IMR-90 (cell line): ENCODE results near the gene MYOM1. TPM values are rescaled to one million over a fixed set of nuclear protein-coding genes. Genes with fewer than 3 reads are reported as not detected.
A peak's percentile ranks its signal among the peaks of the same experiment; 100 is the strongest.

ENCODE experiments used
- ATAC-seq: fragments of 200-7000 bp; cut with Tn5 transposase; 2 replicates; pipeline ENCODE4 v1.9.1; 2020; ENCODE audit warnings: low read depth, mild to moderate bottlenecking, moderate library complexity
- BruUV-seq: library from RNA; stranded (reverse); fragments of 400-500 nt; replicated peaks from 2 replicates; lab custom pipeline; 2021; lab: Mats Ljungman, UMichigan
- CTCF ChIA-PET: fragments of 300-600 bp; formaldehyde crosslinking; extraction: SDS; loops from one replicate; lab custom pipeline; 2021; ENCODE audit warnings: antibody characterized with exemption; lab: Yijun Ruan, JAX
- POLR2A ChIA-PET: fragments of 300-600 bp; sonication (Branson Sonifier 250); formaldehyde crosslinking; loops from one replicate; lab custom pipeline; 2022; ENCODE audit warnings: antibody characterized with exemption; ENCODE audit not compliant: unreplicated experiment; lab: Charles Lee
- DNase-seq: peaks from one replicate; pipeline ENCODE4 v3.0.0; 2013
- H2AFZ ChIP-seq: replicated peaks from 2 replicates; pipeline ENCODE3; 2013; ENCODE audit warnings: low read length, mild to moderate bottlenecking; ENCODE audit not compliant: poor library complexity
- H2AK5ac ChIP-seq: 2 replicates; pipeline ENCODE4 v1.6.1; 2013; ENCODE audit warnings: low read depth, low read length, inconsistent platforms
- H2AK9ac ChIP-seq: replicated peaks from 2 replicates; pipeline ENCODE3; 2013; ENCODE audit warnings: mild to moderate bottlenecking, low read depth, low read length, moderate library complexity; ENCODE audit not compliant: poor library complexity
- H2BK120ac ChIP-seq: 2 replicates; pipeline ENCODE4 v1.6.1; 2013; ENCODE audit warnings: low read depth, low read length, inconsistent platforms
- H2BK15ac ChIP-seq: 3 replicates; pipeline ENCODE4 v1.6.1; 2013; ENCODE audit warnings: low read depth, low read length, inconsistent platforms
- H2BK20ac ChIP-seq: 2 replicates; pipeline ENCODE4 v1.6.1; 2013; ENCODE audit warnings: low read depth, mild to moderate bottlenecking, inconsistent platforms, low read length, moderate library complexity
- H2BK5ac ChIP-seq: 2 replicates; pipeline ENCODE4 v1.6.1; 2013; ENCODE audit warnings: mild to moderate bottlenecking, low read depth, low read length, inconsistent platforms; ENCODE audit not compliant: poor library complexity, severe bottlenecking
- H3K14ac ChIP-seq: replicated peaks from 2 replicates; pipeline ENCODE4 v1.6.1; 2013; ENCODE audit warnings: low read depth, low read length, inconsistent platforms
- H3K18ac ChIP-seq: 2 replicates; pipeline ENCODE4 v1.6.1; 2013; ENCODE audit warnings: low read depth, low read length, control low read depth
- H3K23ac ChIP-seq: 2 replicates; pipeline ENCODE4 v1.6.1; 2013; ENCODE audit warnings: low read depth, low read length, inconsistent platforms
- H3K27ac ChIP-seq: 2 replicates; pipeline ENCODE4 v1.5.1; 2013; ENCODE audit warnings: mild to moderate bottlenecking, control low read depth, low read length; ENCODE audit not compliant: insufficient read depth
- H3K27me3 ChIP-seq: 2 replicates; pipeline ENCODE4 v1.6.1; 2013; ENCODE audit warnings: low read length; ENCODE audit not compliant: control insufficient read depth, insufficient read depth
- H3K36me3 ChIP-seq: 2 replicates; pipeline ENCODE4 v1.6.1; 2013; ENCODE audit warnings: low read length, mixed read lengths; ENCODE audit not compliant: control insufficient read depth, insufficient read depth
- H3K4ac ChIP-seq: 2 replicates; pipeline ENCODE4 v1.6.1; 2013; ENCODE audit warnings: low read depth, low read length, inconsistent platforms
- H3K4me1 ChIP-seq: 2 replicates; pipeline ENCODE4 v1.6.1; 2013; ENCODE audit warnings: low read length, mixed read lengths; ENCODE audit not compliant: control insufficient read depth, insufficient read depth
- H3K4me2 ChIP-seq: 2 replicates; pipeline ENCODE4 v1.6.1; 2013; ENCODE audit warnings: low read depth, mild to moderate bottlenecking, control low read depth, low read length, moderate library complexity
- H3K4me3 ChIP-seq: 2 replicates; pipeline ENCODE4 v1.5.1; 2013; ENCODE audit warnings: low read depth, mild to moderate bottlenecking, control low read depth, low read length, moderate library complexity; ENCODE audit not compliant: insufficient read depth
- H3K56ac ChIP-seq: 2 replicates; pipeline ENCODE4 v1.6.1; 2013; ENCODE audit warnings: low read length, inconsistent platforms; ENCODE audit not compliant: insufficient read depth; ENCODE audit errors: extremely low read depth
- H3K79me1 ChIP-seq, 2 experiments: 2 replicates each; pipeline ENCODE4 v1.6.1; 2013; ENCODE audit warnings: low read length in 2 of 2, inconsistent platforms in 1 of 2, low read depth in 1 of 2
- H3K9ac ChIP-seq: 2 replicates; pipeline ENCODE4 v1.6.1; 2013; ENCODE audit warnings: low read depth, low read length, control low read depth
- H3K9me1 ChIP-seq: 2 replicates; pipeline ENCODE4 v1.6.1; 2013; ENCODE audit warnings: low read length, inconsistent platforms; ENCODE audit not compliant: insufficient read depth
- H3K9me3 ChIP-seq: 2 replicates; pipeline ENCODE4 v1.6.1; 2013; ENCODE audit warnings: low read length; ENCODE audit not compliant: control insufficient read depth, insufficient read depth
- H4K20me1 ChIP-seq: 2 replicates; pipeline ENCODE4 v1.6.1; 2013; ENCODE audit warnings: low read length, inconsistent platforms; ENCODE audit not compliant: insufficient read depth
- H4K5ac ChIP-seq: 2 replicates; pipeline ENCODE4 v1.6.1; 2013; ENCODE audit warnings: mild to moderate bottlenecking, low read depth, low read length, control low read depth
- H4K8ac ChIP-seq, 2 experiments: 2 replicates each; pipeline ENCODE4 v1.6.1; 2013; ENCODE audit warnings: low read depth in 2 of 2, low read length in 2 of 2, control low read depth in 1 of 2, inconsistent platforms in 1 of 2
- H4K91ac ChIP-seq: 2 replicates; pipeline ENCODE4 v1.6.1; 2013; ENCODE audit warnings: low read depth, low read length, inconsistent platforms; ENCODE audit not compliant: insufficient read depth
- CEBPB ChIP-seq: IDR thresholded peaks from 2 replicates; pipeline ENCODE4 v1.6.1; 2012; ENCODE audit warnings: low read depth, low read length, improper control_type of control experiment
- CHD1 ChIP-seq: IDR thresholded peaks from 2 replicates; pipeline ENCODE4 v1.6.1; 2012; ENCODE audit warnings: low read depth, low read length, improper control_type of control experiment
- SMC3 ChIP-seq: fragments of 150-350 bp; IDR thresholded peaks from 2 replicates; pipeline ENCODE4 v1.6.1; 2016; ENCODE audit warnings: low read depth, mild to moderate bottlenecking, antibody characterized with exemption, low read length, moderate library complexity
- WGBS, 2 experiments: methylation state at CpG; one replicate each; pipeline versions ENCODE4 v1.1.5 to v1.1.7; 2013; ENCODE audit warnings: missing lambda C conversion rate in 2 of 2; ENCODE audit not compliant: insufficient read length in 1 of 2; ENCODE audit errors: extremely low coverage in 2 of 2; 5-methylcytosine and 5-hydroxymethylcytosine counted together
- dilution Hi-C: fragments of 300-500 bp; cut with HindIII; formaldehyde crosslinking; loops from one replicate; pipeline ENCODE4 v1.14.3; 2018; ENCODE audit warnings: low sequenced_read_pairs; ENCODE audit not compliant: unreplicated experiment
- in situ Hi-C: fragments of 300-500 bp; cut with MboI; formaldehyde crosslinking; loops from 3 replicates; pipeline ENCODE4 v1.14.3; 2019; ENCODE audit warnings: low sequenced_read_pairs, inconsistent platforms, mixed read lengths
- intact Hi-C: fragments of 100-400 bp; cut with micrococcal nuclease; formaldehyde crosslinking; loops from 2 replicates; pipeline ENCODE4 v1.10.0; 2022
- polyA plus RNA-seq, 3 experiments: library from polyadenylated mRNA; depleted of rRNA; stranded (reverse); fragments of >200 nt; gene quantifications; 2 replicates each; pipeline ENCODE4 v1.2.3, GENCODE V29; 2012; ENCODE audit warnings: low replicate concordance in 1 of 3
- total RNA-seq: library from RNA; depleted of rRNA; stranded (reverse); fragments of >200 nt; gene quantifications from 2 replicates; pipeline ENCODE4 v1.2.3, GENCODE V29; 2012

Gene MYOM1
- total and polyA plus RNA-seq, 2 of the 4 experiments (the other 2 are of a cell fraction) = under 0.01 to 0.10 TPM

GRCh38 chr18:3036108-3036507, 183.7 kb downstream of the MYOM1 start:
- peak overlapping the region; percentile 20; the same call in 1 of the 3 replicates for H2BK15ac ChIP-seq
- H4K20me1 ChIP-seq = no peaks in the 10 kb centered on the region
- H4K8ac ChIP-seq = peak overlapping the region in 1 of 2 experiments; percentile 14; a peak in 1 of 4 replicates
- intact Hi-C loops (no loop called here), dilution Hi-C loops (no loop called here), in situ Hi-C loops (no loop called here)
- H2BK20ac ChIP-seq = peak overlapping the region; percentile 48; the same call in 1 of the 2 replicates
- peak overlapping the region; percentile 16; the same call in 1 of the 2 replicates for H4K91ac ChIP-seq
- no TSS peak for BruUV-seq
- ATAC-seq (no peak), DNase-seq (no peak)
- peak overlapping the region; percentile 53 for H3K4ac ChIP-seq
- H3K4me3 ChIP-seq = no peak overlapping the region
- no peak overlapping the region for H3K9ac ChIP-seq
- no peak overlapping the region for H2AK9ac ChIP-seq
- peak overlapping the region; percentile 52; the same call in 1 of the 2 replicates for H2BK120ac ChIP-seq
- H4K5ac ChIP-seq = no peak overlapping the region
- no peaks in the 10 kb centered on the region; the same call in 1 of the 2 replicates for H3K4me1 ChIP-seq
- H3K27ac ChIP-seq = no peak overlapping the region
- H3K36me3 ChIP-seq = no peaks in the 10 kb centered on the region
- H2AK5ac ChIP-seq = peak overlapping the region; percentile 49
- H3K27me3 ChIP-seq = no peaks in the 10 kb centered on the region
- WGBS, 2 experiments = no CpG with 5 or more reads among the region's 5 CpGs
- ChIA-PET CTCF (no interaction called here), POLR2A (no interaction called here)
- H3K56ac ChIP-seq = no peak overlapping the region
- no peak overlapping the region for H2BK5ac ChIP-seq
- H3K9me3 ChIP-seq = no peaks in the 10 kb centered on the region
- H3K9me1 ChIP-seq = 0 out of 2 replicates have a peak, but pooled peaks cover 2% of the 10 kb centered on the region
- no peak overlapping the region for H3K14ac ChIP-seq
- no peak overlapping the region for H3K23ac ChIP-seq
- TF ChIP-seq SMC3 = no peak
- TF ChIP-seq CEBPB = no peak
- no peak for TF ChIP-seq CHD1
- H2AFZ ChIP-seq = no peak overlapping the region
- H3K4me2 ChIP-seq = no peak overlapping the region
- H3K79me1 ChIP-seq = no peaks in the 10 kb centered on the region
- no peak overlapping the region for H3K18ac ChIP-seq
